ENCODE data around the gene MYH9. TPM values are rescaled to one million over a fixed set of nuclear protein-coding genes. Genes with fewer than 3 reads are reported as not detected.

MYH9 gene
- total RNA-seq, 1 experiment from 2014 or later: 308 TPM

- DNase-seq (ENCODE audit: low read depth): no peak
Measured at GRCh38 chr22:36369004-36369921, 18.5 kb downstream of the MYH9 start.

- peak; percentile 87 for DNase-seq (ENCODE audit: low read depth)
Measured at GRCh38 chr22:36368359-36368983, 19.3 kb downstream of the MYH9 start.

DNA sequence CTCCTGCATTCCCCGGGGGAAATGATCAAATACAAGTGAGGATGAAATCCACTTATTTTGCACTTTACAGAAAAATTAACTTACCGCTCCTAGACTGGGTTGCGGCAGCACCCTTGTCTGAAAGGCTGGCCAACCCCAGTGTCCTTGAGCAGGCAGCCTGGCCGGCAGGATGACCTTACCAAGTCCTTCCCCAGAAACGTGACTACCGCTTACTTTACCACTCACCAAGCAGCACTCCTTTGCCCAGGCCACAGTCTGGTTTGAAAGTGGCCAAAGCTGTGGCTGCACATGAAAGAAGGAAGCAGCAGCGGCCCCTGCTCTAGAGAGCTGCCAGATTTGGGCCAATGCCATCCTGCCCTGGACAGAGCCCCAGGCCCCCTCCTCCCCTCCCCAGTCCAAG lies 20.3 kb downstream of the MYH9 start:
- DNase-seq (ENCODE audit: low read depth): no peak

DNA sequence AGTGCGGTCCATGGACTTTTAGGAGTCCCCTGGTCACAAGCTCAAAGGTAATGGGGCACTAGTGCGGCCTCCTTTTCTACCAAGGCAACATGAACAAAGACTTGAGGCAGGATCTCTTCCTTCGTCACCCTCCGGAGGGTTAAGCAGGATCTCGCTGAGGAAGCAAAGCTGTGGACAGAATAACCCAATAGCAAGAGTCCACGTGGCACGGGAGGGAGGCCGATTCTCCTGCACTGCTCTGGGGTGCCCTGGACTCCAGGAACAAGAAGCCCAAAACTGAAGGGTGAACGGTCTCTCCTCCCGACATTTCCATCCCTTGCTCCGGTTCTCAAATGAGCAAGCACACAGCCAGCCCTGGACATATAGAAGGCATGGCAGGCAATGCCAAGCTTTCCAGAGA lies 20.7 kb downstream of the MYH9 start:
- no peak for DNase-seq (ENCODE audit: low read depth)

DNA sequence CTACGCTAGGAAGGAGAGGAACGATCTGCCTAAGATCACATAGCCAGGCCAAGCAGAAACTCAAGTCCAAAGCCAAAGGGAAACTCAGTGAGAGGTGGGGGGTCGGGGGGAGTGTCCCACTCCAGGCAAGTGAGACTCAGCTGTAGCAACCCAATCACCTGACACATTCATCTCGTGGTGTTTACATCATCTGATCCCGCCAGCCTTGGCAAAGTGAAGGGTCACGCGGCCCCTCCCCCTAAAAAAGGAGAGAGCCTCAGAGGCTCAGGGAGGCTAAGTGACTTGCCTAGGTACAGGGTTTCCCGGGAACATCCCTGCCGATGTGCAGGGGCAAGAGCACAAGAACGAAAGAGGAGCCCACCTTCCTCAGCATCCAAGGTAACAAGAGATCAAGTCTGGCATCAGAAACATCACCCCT lies 21.5 kb downstream of the MYH9 start:
- peak; percentile 58 for DNase-seq (ENCODE audit: low read depth)

DNA sequence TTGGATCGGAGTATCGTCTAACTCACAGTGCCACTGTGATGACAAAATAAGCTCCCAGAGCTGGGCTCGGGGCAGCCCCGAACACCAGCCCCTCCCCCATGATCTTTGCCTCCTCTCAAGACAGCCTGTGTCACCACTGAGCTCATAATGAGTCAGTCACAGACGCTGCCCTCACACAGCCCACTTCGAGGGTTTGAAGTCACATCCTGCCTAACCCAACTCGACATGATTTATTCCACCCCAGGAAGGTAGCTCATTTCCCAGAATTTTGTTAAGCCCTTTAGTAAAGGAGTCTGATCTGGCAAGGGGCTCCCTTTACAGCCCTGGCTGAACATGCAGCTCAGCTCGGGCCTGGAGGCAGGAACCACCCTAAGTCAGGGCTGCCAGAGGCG lies 22.8 kb downstream of the MYH9 start:
- peak; percentile 99 for DNase-seq (ENCODE audit: low read depth)

DNA sequence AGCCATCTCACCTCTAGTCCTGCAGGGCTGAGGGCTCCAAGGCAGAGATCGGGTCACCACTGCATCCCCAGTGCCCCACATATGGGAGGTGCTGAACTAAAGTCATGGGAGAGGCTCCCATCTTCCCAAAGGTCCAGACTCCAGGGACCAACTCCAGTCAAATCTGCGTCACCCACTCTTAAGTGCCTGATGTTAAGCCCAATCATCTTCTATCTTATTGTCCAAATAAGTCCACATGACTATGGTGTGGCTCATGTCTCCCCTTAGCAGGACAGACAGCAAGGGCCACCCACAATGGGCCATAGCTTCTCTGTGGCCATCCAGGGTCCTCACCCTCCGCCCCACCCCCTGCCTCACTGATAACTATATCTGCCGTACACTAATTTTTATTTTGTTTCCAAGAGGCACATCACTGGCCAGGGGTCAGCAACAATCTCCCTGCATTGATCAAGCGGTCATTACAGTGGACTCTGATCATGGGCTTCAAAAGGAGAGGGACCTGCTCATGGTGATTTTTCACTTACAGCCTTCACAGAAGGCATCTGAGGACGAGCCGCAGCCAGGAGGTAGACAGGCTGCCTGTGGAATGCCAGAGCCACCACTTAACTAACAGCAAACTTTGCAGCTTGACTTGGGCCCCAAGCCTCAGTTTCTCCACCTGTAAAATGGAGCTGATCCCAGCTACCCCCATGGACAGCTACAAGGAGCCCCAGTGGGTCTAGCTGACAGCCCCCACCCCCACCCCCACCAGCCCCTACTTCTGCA lies 23.3 kb downstream of the MYH9 start:
- no peak for DNase-seq (ENCODE audit: low read depth)

DNA sequence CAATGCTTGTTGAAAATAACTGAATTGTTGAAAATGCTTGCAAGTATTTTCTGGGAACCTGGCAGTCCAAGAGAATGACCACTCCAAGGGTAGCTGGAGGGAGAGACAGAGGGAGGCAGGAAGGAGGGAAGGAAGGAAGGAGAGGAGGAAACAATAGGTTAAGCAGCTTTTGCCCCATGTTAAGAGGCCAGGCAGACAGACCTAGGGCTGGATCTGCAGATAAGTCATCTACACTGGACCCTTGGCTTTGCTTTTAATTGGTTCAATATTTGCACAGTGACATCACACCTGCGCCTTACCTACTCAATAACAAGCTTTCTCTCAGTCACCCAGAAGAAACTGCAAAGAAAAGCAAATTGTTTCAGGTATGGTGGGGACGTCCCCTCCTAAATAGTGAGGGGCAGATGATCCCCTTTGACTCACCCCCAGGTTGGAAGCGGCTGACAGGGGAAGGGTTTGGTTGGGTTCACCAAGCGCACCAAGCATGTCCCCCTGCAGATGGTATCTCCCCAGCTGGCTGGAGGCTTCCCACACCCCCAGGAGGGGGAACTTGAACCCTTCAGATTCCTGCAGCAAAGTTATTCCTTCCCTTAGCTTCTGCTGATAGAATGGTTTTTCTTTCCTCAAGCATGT lies 24.3 kb downstream of the MYH9 start:
- no peak for DNase-seq (ENCODE audit: low read depth)

GRCh38 chr22:36362932-36363331 lies 24.8 kb downstream of the MYH9 start:
- no peak for DNase-seq (ENCODE audit: low read depth)

GRCh38 chr22:36362075-36362474 lies 25.7 kb downstream of the MYH9 start:
- DNase-seq (ENCODE audit: low read depth): no peak

DNA sequence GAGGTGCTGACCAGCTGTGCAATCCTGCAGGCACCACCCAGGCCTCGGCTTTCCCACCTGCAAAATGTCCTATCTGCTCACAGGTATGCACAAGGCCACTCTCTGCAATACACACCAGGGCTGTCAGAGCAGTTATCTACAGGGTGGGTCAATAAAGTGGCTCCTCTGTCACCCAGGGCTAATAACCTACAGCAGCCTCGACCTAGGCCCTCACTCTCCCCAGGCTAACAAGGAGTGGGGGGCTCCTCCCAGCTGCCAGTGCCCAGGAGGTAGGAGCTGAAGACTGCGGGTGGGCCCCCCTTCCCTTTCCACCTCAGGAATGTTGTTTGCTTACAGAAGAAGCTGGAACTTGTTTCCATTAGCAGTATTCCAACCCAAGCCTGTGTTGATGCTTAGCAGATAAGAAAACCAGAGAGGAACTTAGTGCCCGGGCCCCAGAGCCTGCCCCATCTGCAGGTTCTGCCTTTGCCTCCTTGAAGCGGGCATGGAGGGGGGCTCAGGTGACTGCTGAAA lies 26.8 kb downstream of the MYH9 start:
- no peak for DNase-seq (ENCODE audit: low read depth)

GRCh38 chr22:36360011-36360410 lies 27.8 kb downstream of the MYH9 start:
- DNase-seq (ENCODE audit: low read depth): no peak

GRCh38 chr22:36359470-36359996 lies 28.2 kb downstream of the MYH9 start:
- DNase-seq (ENCODE audit: low read depth): no peak

DNA sequence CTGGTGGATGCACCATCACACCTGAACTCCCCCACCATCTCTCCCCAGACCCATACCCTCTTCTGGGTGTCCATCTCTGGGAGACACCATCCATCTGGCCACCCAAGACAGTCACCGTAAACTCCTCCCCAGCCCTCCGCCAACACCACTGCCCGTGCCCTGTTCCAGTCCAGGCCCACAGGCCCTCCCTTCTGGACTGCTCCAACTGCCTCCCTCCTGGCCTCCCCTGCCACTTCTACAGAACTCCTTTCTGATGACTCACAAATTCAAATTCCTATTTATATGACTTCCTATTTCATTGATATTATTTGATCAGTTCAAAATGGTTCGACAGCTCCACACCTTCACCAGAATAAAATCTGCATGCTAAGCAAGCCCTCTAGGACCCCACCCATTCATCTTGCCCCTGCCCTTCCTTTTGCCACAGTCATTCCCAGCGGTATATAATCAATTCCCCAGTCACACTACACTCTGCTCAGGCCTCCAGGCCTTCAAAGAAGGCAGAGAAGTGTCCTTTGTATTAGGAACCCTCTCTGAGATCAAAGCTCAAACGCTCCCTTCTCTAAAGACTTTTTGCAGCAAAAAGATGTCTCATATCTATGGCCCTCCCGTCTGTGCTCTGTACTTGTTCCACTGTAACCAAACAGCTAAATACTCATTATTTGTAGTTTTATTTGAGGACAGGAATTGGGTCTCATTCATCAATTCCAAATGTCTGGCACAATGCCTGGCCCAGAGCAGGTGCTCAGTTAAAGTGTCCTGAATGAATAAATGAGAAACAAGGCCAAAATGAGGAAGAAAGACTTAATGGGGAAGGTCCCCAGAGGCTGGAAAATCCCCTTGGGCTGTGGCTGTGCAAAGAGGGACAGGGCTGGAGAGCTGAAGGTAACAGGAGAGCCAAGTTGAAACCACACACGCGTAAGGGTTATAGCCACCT lies 29.0 kb downstream of the MYH9 start:
- DNase-seq (ENCODE audit: low read depth): peak; percentile 61

DNA sequence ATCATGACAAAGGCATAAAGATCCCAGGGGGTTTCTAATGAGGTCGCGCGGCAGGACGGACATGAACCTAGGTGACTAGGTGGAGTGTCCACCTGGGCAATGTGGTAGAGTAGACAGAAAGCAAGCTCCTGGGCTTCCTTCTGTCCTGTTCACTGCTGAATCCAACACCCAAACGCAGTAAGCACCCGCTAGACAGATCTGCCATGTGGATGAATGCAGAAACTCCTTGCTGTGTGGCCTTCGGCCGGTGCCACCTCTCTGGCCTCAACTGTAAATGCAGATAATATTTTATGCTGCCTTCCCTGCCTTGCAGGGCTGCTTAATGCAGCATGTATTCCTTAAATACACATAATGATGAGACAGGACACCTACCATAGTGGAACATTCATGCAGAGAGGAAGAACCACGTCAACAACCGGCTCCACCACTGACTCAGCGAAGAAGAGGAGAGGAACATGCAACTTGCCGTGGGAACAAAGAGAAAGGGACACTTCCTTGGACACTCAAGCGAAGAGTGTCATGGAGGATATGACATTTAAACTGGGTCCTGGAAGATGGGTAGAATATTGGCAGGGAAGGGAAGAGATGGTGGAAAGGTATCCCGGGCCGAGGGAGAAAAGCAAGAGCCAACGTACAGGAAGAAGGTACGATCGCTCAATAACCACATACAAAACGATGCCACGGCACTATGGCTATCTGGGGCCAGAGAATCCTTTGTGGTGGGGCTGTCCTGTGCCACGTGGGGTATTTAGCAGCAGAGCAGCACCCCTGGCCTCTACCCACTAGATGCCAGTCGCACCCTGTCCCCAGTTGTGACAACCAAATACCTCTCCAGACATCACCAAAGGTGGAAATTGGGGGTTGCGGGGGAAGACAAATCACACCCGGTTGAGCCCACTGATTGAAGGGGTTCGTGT lies 30.8 kb downstream of the MYH9 start:
- DNase-seq (ENCODE audit: low read depth): peak; percentile 43

- DNase-seq (ENCODE audit: low read depth): no peak
Measured at GRCh38 chr22:36355894-36356293, 31.9 kb downstream of the MYH9 start.

GRCh38 chr22:36355362-36355761 lies 32.4 kb downstream of the MYH9 start:
- no peak for DNase-seq (ENCODE audit: low read depth)

GRCh38 chr22:36352803-36353507 lies 34.8 kb downstream of the MYH9 start:
- peak; percentile 65 for DNase-seq (ENCODE audit: low read depth)

Measured in HT1080 (cell line).